Stimulated activated CD4-positive, alpha-beta T cell treated with anti-CD3 and anti-CD28 coated beads, Interleukin-4, amount 100 ng/mL, for 48 hours (primary cell): ENCODE measurements around the gene NACC2.

Experiments
- DNase-seq, 2 donors: peaks; one replicate each; pipeline ENCODE4 v3.0.0-alpha.2; 2020; ENCODE audit warnings: low read depth in 2 of 2

Gene NACC2

DNA sequence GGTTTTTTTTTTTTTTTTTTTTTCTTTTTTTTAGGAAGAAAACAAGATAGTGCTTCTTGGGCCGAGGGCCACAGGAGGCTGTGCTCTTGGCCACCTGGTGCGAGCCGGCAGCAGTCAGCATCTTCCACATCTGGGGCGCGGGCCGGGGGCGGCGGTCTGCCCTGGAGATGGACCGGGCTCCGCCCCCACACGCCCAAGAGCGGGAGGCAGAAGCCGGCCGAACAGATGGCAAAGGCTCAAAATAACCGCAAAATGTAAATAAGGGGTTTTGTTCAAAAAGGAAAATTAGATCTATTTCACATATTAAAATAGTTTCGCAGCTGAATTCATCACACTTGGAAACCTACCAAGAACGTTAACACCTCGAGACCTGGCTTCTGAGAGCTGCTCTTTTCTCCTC is 82.4 kb downstream of the NACC2 start:
- DNase-seq, result no peak

- DNase-seq, result no peak
These were observed 83.2 kb downstream of the NACC2 start for GRCh38 chr9:136011703-136012496.

DNA sequence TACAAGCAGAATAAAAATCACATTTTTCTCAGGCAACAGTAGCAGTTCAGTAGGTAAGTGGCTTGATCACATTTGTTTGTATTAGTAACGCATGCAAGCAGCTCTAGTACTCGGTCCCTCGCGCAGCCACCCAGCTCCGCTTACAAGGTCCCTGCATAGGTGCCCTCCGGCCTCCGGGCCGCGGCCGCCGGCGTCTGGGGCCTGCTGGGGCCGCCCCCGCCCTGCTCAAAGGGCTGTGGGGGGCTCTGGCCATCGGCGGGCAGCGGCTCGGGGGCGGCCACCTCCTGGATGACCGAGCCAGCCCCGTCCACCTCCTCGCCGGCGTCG is 83.8 kb downstream of the NACC2 start:
- DNase-seq, result no peak

- no peak for DNase-seq
These were observed 84.3 kb downstream of the NACC2 start for GRCh38 chr9:136010615-136011361.

DNA sequence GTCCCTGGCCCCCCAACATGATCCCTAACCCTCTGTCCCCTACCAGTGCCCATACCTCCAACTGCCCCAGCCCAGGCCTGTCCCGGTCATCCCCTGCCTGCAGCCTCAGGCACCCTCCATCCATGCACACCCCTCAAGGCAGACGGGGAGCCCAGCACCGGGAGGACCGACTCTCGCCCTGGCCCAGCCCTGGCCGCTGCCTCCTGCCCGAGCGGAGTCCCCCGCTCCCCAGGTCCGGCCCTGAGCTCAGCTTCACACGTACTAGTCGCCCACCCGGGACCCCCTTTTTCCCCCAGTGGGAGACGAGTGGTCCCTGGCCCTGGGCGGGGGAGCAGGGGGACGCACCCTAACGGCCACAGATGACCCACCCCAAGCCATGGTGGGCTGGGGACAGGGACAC is 84.9 kb downstream of the NACC2 start:
- no peak for DNase-seq

GRCh38 chr9:136009516-136009915 is 85.6 kb downstream of the NACC2 start:
- DNase-seq, result no peak

- DNase-seq, result no peak
These were observed 86.4 kb downstream of the NACC2 start for GRCh38 chr9:136008693-136008997.

DNA sequence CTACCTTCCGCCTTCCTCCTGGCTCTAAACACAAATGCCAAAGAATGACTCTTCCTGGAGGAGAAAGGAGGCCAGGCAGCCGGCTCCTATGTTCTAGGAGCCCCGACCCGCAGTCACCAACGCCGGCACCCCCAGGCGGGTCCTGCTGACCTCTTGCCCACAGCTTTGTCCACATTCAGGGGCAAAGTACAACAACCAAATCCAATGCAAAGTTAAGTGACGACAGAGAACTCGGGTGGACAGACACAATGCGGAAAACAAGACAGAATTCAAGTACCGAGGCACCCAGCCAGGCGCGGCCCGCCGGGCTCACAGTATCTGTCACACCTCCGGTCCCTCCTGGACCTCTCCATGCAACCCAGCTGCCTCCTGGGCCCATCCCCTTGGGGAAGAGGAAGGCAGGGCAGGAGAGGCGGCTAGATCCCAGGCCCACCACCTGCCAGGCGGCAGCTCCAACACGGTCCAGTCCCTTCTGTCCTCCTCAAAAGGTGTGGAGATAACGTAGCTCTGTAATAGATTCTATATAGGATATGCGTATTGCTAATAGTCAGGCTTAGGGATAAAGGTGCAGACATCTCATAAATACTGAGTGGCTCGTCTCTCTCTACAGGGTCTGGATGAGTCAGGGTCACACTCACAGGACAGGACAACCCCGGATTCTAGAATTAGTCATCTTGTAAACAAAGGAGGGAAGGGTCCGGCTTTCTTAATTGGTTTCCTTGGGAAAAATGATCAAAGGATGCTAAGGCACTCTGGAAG is 87.0 kb downstream of the NACC2 start:
- no peak for DNase-seq

DNA sequence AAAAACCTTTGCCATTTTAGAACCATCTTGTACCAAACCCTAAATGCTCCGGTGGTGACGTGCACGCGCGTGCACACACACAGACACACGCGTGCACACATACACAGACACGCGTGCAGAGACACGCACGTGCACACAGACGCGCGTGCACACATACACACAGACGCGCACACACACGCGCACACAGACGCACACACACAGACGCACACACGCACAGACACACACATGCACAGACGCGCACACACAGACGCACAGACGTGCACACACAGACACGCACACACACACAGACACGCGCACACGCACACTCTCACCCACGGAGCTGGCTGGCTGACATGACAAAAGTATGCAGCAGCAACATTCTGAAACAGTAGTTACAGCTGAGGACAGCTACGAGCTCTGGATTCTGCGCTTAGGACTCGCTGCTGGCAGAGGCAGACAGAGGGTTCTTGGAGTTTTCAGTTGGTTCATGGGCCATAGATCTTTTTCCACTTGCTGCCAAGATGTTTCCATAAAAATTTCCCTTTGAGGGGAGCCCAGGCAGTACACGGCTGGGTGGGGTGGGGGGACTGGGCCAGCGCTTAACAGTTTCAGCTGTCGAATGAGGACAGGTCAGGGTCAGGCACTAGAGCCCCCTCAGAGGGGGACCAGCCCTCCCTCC is 87.7 kb downstream of the NACC2 start:
- no peak for DNase-seq

DNA sequence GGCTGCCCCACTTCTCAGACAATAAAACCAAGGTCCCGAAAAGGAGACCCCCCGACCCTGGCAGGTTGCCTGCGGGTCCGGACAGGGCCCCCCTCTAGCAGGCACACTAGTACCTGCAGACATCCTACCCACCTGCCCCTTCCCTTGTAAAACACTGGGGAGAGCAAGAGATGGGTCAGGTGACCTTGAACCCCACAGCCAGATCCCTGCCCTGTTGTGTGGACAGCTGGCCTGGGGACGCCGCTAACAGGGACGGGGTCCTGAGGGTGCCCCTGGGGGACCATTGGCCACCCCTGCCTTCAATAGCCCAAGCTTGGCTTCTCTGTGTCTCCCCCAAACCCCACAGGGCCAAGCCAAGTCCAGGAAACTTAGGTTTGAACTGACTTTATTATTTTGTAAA is 88.9 kb downstream of the NACC2 start:
- no peak for DNase-seq

DNA sequence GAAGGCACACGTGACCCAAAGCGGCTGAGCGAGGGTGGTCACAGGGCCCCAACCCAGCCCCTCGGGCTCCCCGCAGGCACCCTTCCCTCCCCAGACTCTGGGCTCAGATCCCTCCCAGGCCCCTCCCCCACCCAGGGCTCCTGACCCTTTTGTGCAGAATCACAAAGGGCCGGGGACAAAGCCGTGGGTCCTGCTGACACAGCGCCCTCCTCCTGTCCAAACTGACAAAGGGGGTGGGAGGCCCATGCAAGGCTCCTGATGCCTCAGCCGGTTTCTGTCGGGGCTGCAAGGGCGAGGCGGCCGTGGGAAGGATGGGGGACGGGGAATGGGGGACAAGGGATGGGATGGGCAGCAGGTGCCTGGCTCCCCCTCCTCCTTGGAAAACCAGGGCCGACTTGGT is 90.4 kb downstream of the NACC2 start:
- no peak for DNase-seq

GRCh38 chr9:136004219-136004618 is 90.9 kb downstream of the NACC2 start:
- DNase-seq, result no peak

- no peak for DNase-seq
These were observed 91.5 kb downstream of the NACC2 start for GRCh38 chr9:136003411-136004218.

GRCh38 chr9:136002881-136003280 is 92.2 kb downstream of the NACC2 start:
- DNase-seq, result no peak

GRCh38 chr9:136002215-136002614 is 92.9 kb downstream of the NACC2 start:
- no peak for DNase-seq

GRCh38 chr9:136001231-136001630 is 93.9 kb downstream of the NACC2 start:
- DNase-seq, result no peak

DNA sequence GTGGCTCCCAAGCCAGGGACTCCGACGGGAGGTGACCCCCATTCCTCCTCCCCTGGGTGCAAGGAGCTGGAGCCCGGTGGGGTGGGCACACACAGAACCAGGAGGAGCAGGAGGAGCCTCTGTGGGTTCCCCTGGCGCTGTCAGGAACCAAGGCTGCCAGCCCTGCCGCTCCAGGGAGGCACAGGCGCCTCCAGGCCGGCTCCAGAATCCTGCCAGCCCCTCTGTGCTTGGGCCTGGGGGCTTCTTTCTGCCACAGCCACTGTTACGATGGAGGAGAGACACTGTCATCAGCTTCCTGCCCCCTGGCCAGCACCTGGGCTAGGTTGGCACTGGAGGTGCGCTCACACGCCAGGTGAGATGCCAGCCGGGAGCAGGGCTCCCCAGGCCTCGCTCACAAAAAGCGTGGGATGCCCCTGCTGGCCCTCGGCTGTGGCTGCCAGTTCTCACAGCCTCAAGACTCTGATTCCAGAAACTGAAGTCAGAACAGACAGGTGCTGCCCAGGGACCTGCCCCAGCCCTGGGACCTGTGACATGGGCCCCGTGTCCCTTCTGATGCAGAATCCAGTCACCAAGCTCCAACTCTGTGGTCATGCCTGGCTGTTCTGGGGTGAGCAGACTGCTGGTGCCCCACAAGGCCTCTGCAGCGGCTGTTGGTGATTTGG is 96.5 kb downstream of the NACC2 start:
- no peak for DNase-seq

DNA sequence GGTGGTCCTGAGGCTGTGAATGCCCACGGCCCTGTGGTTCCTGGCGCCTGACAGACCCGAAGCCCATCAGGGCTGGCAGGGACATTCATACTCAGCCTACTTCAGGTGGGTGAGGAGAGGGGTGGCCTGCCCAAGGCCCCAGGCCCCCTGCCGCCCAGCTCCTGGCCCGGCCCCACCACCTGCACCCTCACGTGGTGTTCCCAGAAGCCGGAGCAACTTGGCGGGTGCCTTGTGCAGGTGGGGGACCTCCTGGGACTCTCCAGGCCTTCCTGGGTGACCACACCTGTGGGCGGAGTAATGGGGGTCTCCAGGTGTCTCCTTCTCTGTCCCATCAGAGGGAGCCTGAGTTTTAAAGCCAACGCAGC is 97.1 kb downstream of the NACC2 start:
- no peak for DNase-seq

DNA sequence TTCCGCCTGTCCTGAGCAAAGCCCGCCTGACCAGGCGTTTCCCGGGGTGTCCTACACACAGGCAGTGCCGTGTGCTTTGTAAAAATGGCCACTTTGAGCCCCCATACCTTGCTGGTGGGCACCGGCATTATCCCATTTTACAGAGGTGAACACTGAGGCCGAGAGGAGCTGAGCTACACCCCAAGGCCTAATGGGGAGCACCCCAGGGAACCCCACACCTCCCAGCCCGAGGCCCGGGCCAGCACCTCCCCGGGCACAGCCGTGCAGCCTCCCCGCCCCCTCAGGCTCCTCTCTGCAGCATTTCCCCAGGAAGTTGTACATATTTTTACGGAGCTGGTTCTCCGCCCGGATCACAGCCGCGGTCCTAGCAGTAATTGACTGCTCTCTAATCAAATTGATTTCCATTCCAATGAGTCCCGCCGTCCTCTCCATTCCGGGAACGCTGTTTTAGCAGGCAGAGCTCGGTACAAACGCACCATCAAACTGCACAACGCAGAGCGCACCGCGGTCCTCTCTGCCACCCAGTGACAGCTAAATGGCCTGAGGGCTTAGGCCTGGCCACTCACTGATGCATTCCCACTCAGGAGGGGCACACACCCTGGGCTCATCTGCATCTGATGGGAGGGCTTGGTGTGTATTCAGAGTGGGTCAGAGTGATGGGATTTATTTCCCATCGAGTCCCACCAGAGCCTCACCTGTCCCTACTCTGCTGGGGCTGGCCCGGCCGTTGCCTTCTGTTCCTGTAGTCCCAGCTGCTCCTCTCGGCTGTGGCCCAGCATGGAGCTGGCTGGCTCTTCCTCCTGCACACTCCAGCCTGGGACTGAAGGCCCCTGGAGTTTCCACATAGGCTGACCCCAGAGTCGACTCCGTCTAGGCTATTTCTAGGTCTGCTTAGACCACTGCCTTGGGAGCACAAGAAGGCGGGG is 97.7 kb downstream of the NACC2 start:
- DNase-seq, result no peak

GRCh38 chr9:135995816-135996215 is 99.3 kb downstream of the NACC2 start:
- DNase-seq, result no peak
